K562 (cell line): ENCODE results near the gene STOX1. TPM values are rescaled to one million over a fixed set of nuclear protein-coding genes. Genes with fewer than 3 reads are reported as not detected.

ENCODE experiments used
- ATAC-seq: fragments of 200-7000 bp; cut with Tn5 transposase; 3 replicates; pipeline ENCODE4 v1.9.1; 2020; ENCODE audit warnings: moderate library complexity
- BruUV-seq: library from RNA; stranded (reverse); fragments of 400-500 nt; replicated peaks from 2 replicates; lab custom pipeline; 2021; lab: Mats Ljungman, UMichigan
- CTCF ChIA-PET: fragments of 300-600 bp; formaldehyde crosslinking; extraction: SDS; loops from one replicate; lab custom pipeline; 2021; ENCODE audit warnings: low intra/inter-chr PET ratio; lab: Yijun Ruan, JAX
- POLR2A ChIA-PET: fragments of 300-600, 350-650 bp; sonication (Branson Sonifier 250); formaldehyde crosslinking; extraction: SDS; loops from one replicate; lab custom pipeline; 2021; ENCODE audit warnings: antibody characterized with exemption, inconsistent platforms; lab: Yijun Ruan, JAX
- DNase-seq, 4 experiments: peaks; one replicate each; pipeline versions ENCODE4 v3.0.0 to v3.0.0-alpha.2; 2011 to 2018; ENCODE audit warnings: low spot score in 3 of 4, mixed read lengths in 3 of 4; ENCODE audit errors: extremely low read depth in 1 of 4
- FAIRE-seq: peaks from 2 replicates; lab custom pipeline; 2011; peaks lifted over from hg19 to GRCh38; lab: Jason Lieb, UNC
- H2AFZ ChIP-seq: 2 replicates; pipeline ENCODE4 v1.6.0; 2011; ENCODE audit warnings: low read depth, low read length, control low read depth, inconsistent platforms
- H3K27ac ChIP-seq: fragments of 200-600 bp; 3 replicates; pipeline ENCODE4 v1.8.0; 2011; ENCODE audit warnings: low read depth, mild to moderate bottlenecking, control low read depth, inconsistent platforms, low read length, moderate library complexity, mixed read lengths; ENCODE audit errors: extremely low read depth
- H3K27me3 ChIP-seq, 2 experiments: fragments of 300-600 bp in 1 of 2; 2 replicates in 1 of 2; 3 replicates in 1 of 2; pipeline versions ENCODE4 v1.6.0 to v1.8.0; 2011; ENCODE audit warnings: inconsistent platforms in 2 of 2, low read length in 2 of 2, mild to moderate bottlenecking in 1 of 2, mixed read lengths in 1 of 2, moderate library complexity in 1 of 2; ENCODE audit not compliant: control insufficient read depth in 2 of 2, insufficient read depth in 2 of 2
- H3K36me3 ChIP-seq: fragments of 300-600 bp; 3 replicates; pipeline ENCODE4 v1.8.0; 2011; ENCODE audit warnings: mild to moderate bottlenecking, low read length, inconsistent platforms; ENCODE audit not compliant: control insufficient read depth, insufficient read depth
- H3K4me1 ChIP-seq, 2 experiments: fragments of 200-600 bp in 1 of 2; replicated peaks in 1 of 2; 2 replicates in 1 of 2; 3 replicates in 1 of 2; pipeline versions ENCODE4 v1.5.1 to v1.8.0; 2011; ENCODE audit warnings: inconsistent platforms in 2 of 2, low read length in 2 of 2, mild to moderate bottlenecking in 1 of 2, mixed read lengths in 1 of 2, moderate library complexity in 1 of 2; ENCODE audit not compliant: control insufficient read depth in 2 of 2, insufficient read depth in 2 of 2
- H3K4me2 ChIP-seq: 2 replicates; pipeline ENCODE4 v1.6.1; 2011; ENCODE audit warnings: low read length, control low read depth, inconsistent platforms, mixed read lengths; ENCODE audit not compliant: insufficient read depth
- H3K4me3 ChIP-seq: fragments of 200-600 bp; sonication (generic), shearing (Covaris generic); 2 replicates; pipeline ENCODE4 v1.5.1; 2016; ENCODE audit warnings: control low read depth, inconsistent platforms
- H3K79me2 ChIP-seq: fragments of 200-600 bp; 3 replicates; pipeline ENCODE4 v1.8.0; 2011; ENCODE audit warnings: low read length, inconsistent platforms; ENCODE audit not compliant: control insufficient read depth, insufficient read depth
- H3K9ac ChIP-seq, 2 experiments: 2 replicates each; pipeline versions ENCODE4 v1.6.0 to v1.6.1; 2011; ENCODE audit warnings: low read depth in 2 of 2, low read length in 2 of 2, control low read depth in 1 of 2, inconsistent platforms in 1 of 2, mild to moderate bottlenecking in 1 of 2, mixed read lengths in 1 of 2; ENCODE audit not compliant: insufficient read depth in 1 of 2
- H3K9me1 ChIP-seq: one replicate; pipeline ENCODE4 v1.6.0; 2011; ENCODE audit warnings: inconsistent platforms, mild to moderate bottlenecking, low read length, moderate library complexity; ENCODE audit not compliant: control insufficient read depth, insufficient read depth
- H3K9me3 ChIP-seq: replicated peaks from 2 replicates; pipeline ENCODE4 v1.5.1; 2011; ENCODE audit warnings: low read depth, low read length, inconsistent platforms; ENCODE audit not compliant: control insufficient read depth, insufficient read depth
- H4K20me1 ChIP-seq: replicated peaks from 2 replicates; pipeline ENCODE4 v1.6.1; 2011; ENCODE audit warnings: low read length, inconsistent platforms, mixed read lengths; ENCODE audit not compliant: control insufficient read depth, insufficient read depth
- CREB3 ChIP-seq: fragments of 450-650 bp; conservative IDR thresholded peaks from 2 replicates; pipeline ENCODE4 v1.6.1; 2016; ENCODE audit warnings: missing genetic modification characterization, low read depth, mild to moderate bottlenecking, missing compliant biosample characterization, moderate library complexity
- CXXC5 ChIP-seq: fragments of 250-450 bp; sonication (Bioruptor Pico); IDR thresholded peaks from 2 replicates; pipeline ENCODE4 v1.8.0; 2022; ENCODE audit warnings: inconsistent platforms, mild to moderate bottlenecking, moderate library complexity
- GABPA ChIP-seq: fragments of 200-800 bp; sonication (Bioruptor generic); conservative IDR thresholded peaks from 2 replicates; pipeline ENCODE4 v1.6.1; 2016; ENCODE audit warnings: low read depth, missing genetic modification characterization, missing compliant biosample characterization
- GMEB1 ChIP-seq: fragments of 250-450 bp; sonication (Bioruptor Pico); IDR thresholded peaks from 2 replicates; pipeline ENCODE4 v1.4.0; 2020; ENCODE audit warnings: mild to moderate bottlenecking
- KLF10 ChIP-seq: fragments of 250-450 bp; sonication (Bioruptor Pico); IDR thresholded peaks from 2 replicates; pipeline ENCODE4 v1.6.1; 2021; ENCODE audit warnings: matching md5 sums
- MCM2 ChIP-seq: fragments of 450-650 bp; IDR thresholded peaks from 2 replicates; pipeline ENCODE4 v1.6.1; 2017; ENCODE audit warnings: low read depth, mild to moderate bottlenecking
- NR4A1 ChIP-seq, 2 experiments: fragments of 250-450 bp in 1 of 2; fragments of 450-650 bp in 1 of 2; sonication (Bioruptor Pico) in 1 of 2; IDR thresholded peaks; 2 replicates each; pipeline versions ENCODE4 v1.4.0 to v1.6.1; 2016 to 2020; ENCODE audit warnings: mild to moderate bottlenecking in 2 of 2, missing compliant biosample characterization in 1 of 2, missing genetic modification characterization in 1 of 2, moderate library complexity in 1 of 2
- PYGO2 ChIP-seq: fragments of 450-650 bp; IDR thresholded peaks from 2 replicates; pipeline ENCODE4 v1.6.1; 2016; ENCODE audit warnings: mild to moderate bottlenecking, missing genetic modification characterization, moderate library complexity, missing compliant biosample characterization
- RFX1 ChIP-seq: fragments of 450-650 bp; IDR thresholded peaks from 2 replicates; pipeline ENCODE4 v1.6.1; 2016; ENCODE audit warnings: mild to moderate bottlenecking, moderate library complexity
- SAP30 ChIP-seq: fragments of 200-600 bp; sonication (generic); IDR thresholded peaks from 2 replicates; pipeline ENCODE4 v1.6.1; 2012; ENCODE audit warnings: borderline replicate concordance, low read depth, mild to moderate bottlenecking, moderate library complexity, low read length, control low read depth, inconsistent platforms; ENCODE audit not compliant: insufficient read depth, poor library complexity, severe bottlenecking
- SOX6 ChIP-seq: fragments of 450-650 bp; IDR thresholded peaks from 2 replicates; pipeline ENCODE4 v1.6.1; 2014; ENCODE audit warnings: mild to moderate bottlenecking
- SREBF2 ChIP-seq: sonication (generic); formaldehyde crosslinking; IDR thresholded peaks from 2 replicates; pipeline ENCODE4 v1.4.0; 2020; ENCODE audit warnings: mild to moderate bottlenecking, missing genetic modification reagents
- TAF7 ChIP-seq: fragments of 450-650 bp; IDR thresholded peaks from 2 replicates; pipeline ENCODE4 v1.6.1; 2016; ENCODE audit warnings: missing genetic modification characterization, missing compliant biosample characterization
- WHSC1 ChIP-seq: IDR thresholded peaks from one replicate; pipeline ENCODE4 v1.6.1; 2012; ENCODE audit warnings: low read length, control low read depth, inconsistent platforms
- ZBTB17 ChIP-seq: fragments of 450-650 bp; formaldehyde crosslinking; IDR thresholded peaks from 2 replicates; pipeline ENCODE4 v1.4.0; 2020; ENCODE audit warnings: mild to moderate bottlenecking
- ZNF639 ChIP-seq, 2 experiments: fragments of 200-800 bp in 1 of 2; sonication (Bioruptor generic) in 1 of 2; sonication (generic) in 1 of 2; formaldehyde crosslinking in 1 of 2; IDR thresholded peaks in 1 of 2; conservative IDR thresholded peaks in 1 of 2; 2 replicates each; pipeline versions ENCODE4 v1.5.0 to v1.6.1; 2016 to 2020; ENCODE audit warnings: missing compliant biosample characterization in 1 of 2, missing genetic modification characterization in 1 of 2, missing genetic modification reagents in 1 of 2
- WGBS: fragments of 100-300 bp; shearing (Covaris generic); methylation state at CpG from one replicate; pipeline ENCODE4 v1.1.6; 2016; ENCODE audit warnings: low coverage, mixed read lengths; ENCODE audit not compliant: insufficient coverage; ENCODE audit errors: missing lambda C conversion rate; 5-methylcytosine and 5-hydroxymethylcytosine counted together
- in situ Hi-C: fragments of 300-500 bp; cut with MboI; formaldehyde crosslinking; loops from 4 replicates; pipeline ENCODE4 v1.15.0; 2018; ENCODE audit warnings: inconsistent platforms, mixed read lengths
- intact Hi-C: fragments of 100-400 bp; cut with micrococcal nuclease; formaldehyde crosslinking; loops from 2 replicates; pipeline ENCODE4 v1.14.2; 2022
- polyA plus RNA-seq, 8 experiments: library from polyadenylated mRNA; depleted of rRNA in 4 of 8; stranded (reverse) in 5 of 8; unstranded in 3 of 8; fragments of >200 nt; fragmentation: Nextera tagmentation in 2 of 8; fragmentation: Illumina TruSeq in 1 of 8; extraction: Ambion mirVana in 2 of 8; extraction: Trizol in 1 of 8; gene quantifications; 2 replicates each; pipeline versions ENCODE4 v1.2.1 to v1.2.3, GENCODE V29; 2011 to 2014; ENCODE audit warnings: inconsistent platforms in 1 of 8, missing spikeins in 1 of 8
- total RNA-seq, 7 experiments: library from RNA; depleted of rRNA in 6 of 7; stranded (reverse); fragments of >200 nt in 6 of 7; fragmentation: Illumina TruSeq in 2 of 7; extraction: Trizol in 2 of 7; gene quantifications; 2 replicates each; pipeline versions ENCODE4 v1.2.1 to v1.2.3, GENCODE V29; 2011 to 2021; ENCODE audit warnings: low replicate concordance in 1 of 7

The STOX1 gene
- total and polyA plus RNA-seq, 9 of the 15 experiments (the other 6 are each of a cell fraction or from before 2014, with no cell fraction given), result 0.09 to 0.87 (median 0.29) TPM

GRCh38 chr10:68811314-68812009 is 15.9 kb upstream of the STOX1 start:
- H3K4me2 ChIP-seq, result peak overlapping the region; percentile 4; the same call in 1 of the 2 replicates
- peak overlapping the region; percentile 60 for H2AFZ ChIP-seq
- BruUV-seq, result no TSS peak
- H3K9ac ChIP-seq, result no peak overlapping the region
- DNase-seq, result peak in 1 of 4 experiments; percentile 24
- intact Hi-C loops (no loop called here), in situ Hi-C loops (no loop called here)
- H3K4me3 ChIP-seq, result no peak overlapping the region
- H3K9me1 ChIP-seq, result no peaks in the 10 kb centered on the region
- WGBS, result 12% methylated on average over 7 of the region's 7 CpGs
- CTCF ChIA-PET, result no interaction called here
- ATAC-seq, result peak; percentile 64
- peaks cover 11 to 17% of the 10 kb centered on the region in 2 experiments for H3K4me1 ChIP-seq
- no peaks in the 10 kb centered on the region for H3K36me3 ChIP-seq
- no peaks in the 10 kb centered on the region for H3K79me2 ChIP-seq
- H4K20me1 ChIP-seq, result no peaks in the 10 kb centered on the region
- peak; percentile 44 for FAIRE-seq
- no peaks in the 10 kb centered on the region for H3K27me3 ChIP-seq
- no peaks in the 10 kb centered on the region for H3K9me3 ChIP-seq
- POLR2A ChIA-PET, result interaction anchor here (0.5 to 1.3 kb wide), 3 partner anchors 11 to 276 kb away, joined by 3 to 6 read pairs (median 3); partner anchors contain the start of gene STOX1
- peak overlapping the region; percentile 74; the same call in 1 of the 3 replicates for H3K27ac ChIP-seq
- TF ChIP-seq ZBTB17 (no peak), RFX1 (peak; percentile 90), MCM2 (no peak), TAF7 (tag) (0 out of 2 replicates have a peak, but pooled peaks have one; percentile 39), NR4A1 (CRISPR knock-in tag; IDR thresholded peaks at IDR 0.05) (no peak), NR4A1 (tag; IDR thresholded peaks at IDR 0.05) (0 out of 2 replicates have a peak, but pooled peaks have one; percentile 49), SAP30 (no peak), ZNF639 (CRISPR knock-in tag; conservative IDR thresholded peaks at IDR 0.05 in 1 of 2, IDR thresholded peaks at IDR 0.05 in 1 of 2) (peak in 1 of 2 experiments; percentile 70; a peak in 2 of 4 replicates), CREB3 (tag) (peak; percentile 71), GABPA (tag) (0 out of 2 replicates have a peak, but pooled peaks have one; percentile 33), PYGO2 (peak; percentile 46; the same call in 1 of the 2 replicates), KLF10 (CRISPR knock-in tag) (no peak), WHSC1 (no peak), GMEB1 (CRISPR knock-in tag) (no peak), SOX6 (peak; percentile 35; the same call in 1 of the 2 replicates), SREBF2 (no peak), CXXC5 (peak; percentile 53)
